ENCODE data around the gene AQP7. TPM values are rescaled to one million over a fixed set of nuclear protein-coding genes. Genes with fewer than 3 reads are reported as not detected.

AQP7 gene
- total and polyA plus RNA-seq, 7 donors, result 0.33 to 14.6 (median 5.7) TPM; not detected in 1

DNA sequence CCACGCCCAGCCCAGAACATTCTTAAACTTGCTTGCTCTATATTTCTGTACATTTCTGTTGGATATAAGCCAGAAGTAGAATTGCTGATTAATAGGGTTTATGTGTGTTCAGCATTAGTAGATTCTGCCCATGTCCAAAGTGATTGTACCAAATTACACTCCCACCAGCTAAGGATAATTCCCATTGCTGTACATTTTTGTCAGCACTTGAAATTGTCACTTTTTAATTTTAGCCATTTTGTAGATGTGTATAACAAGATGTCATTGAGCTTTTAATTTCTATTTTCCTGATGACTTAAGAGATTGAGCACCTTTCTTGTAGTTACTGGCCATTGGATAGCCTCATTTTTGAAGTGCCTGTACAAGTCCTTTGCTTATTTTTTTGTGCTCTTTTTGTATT lies 46.4 kb downstream of the AQP7 start:
- no peak overlapping the region for H3K27ac ChIP-seq
- no peaks in the 10 kb centered on the region for H3K27me3 ChIP-seq
- intact Hi-C loops (cut with DNase I), result no loop called here
- TF ChIP-seq EP300 (IDR thresholded peaks at IDR 0.05) (no peak), POLR2A (IDR thresholded peaks at IDR 0.05) (no peak), POLR2AphosphoS5 (IDR thresholded peaks at IDR 0.05) (no peak)
- TF ChIP-seq, protein P1, sequence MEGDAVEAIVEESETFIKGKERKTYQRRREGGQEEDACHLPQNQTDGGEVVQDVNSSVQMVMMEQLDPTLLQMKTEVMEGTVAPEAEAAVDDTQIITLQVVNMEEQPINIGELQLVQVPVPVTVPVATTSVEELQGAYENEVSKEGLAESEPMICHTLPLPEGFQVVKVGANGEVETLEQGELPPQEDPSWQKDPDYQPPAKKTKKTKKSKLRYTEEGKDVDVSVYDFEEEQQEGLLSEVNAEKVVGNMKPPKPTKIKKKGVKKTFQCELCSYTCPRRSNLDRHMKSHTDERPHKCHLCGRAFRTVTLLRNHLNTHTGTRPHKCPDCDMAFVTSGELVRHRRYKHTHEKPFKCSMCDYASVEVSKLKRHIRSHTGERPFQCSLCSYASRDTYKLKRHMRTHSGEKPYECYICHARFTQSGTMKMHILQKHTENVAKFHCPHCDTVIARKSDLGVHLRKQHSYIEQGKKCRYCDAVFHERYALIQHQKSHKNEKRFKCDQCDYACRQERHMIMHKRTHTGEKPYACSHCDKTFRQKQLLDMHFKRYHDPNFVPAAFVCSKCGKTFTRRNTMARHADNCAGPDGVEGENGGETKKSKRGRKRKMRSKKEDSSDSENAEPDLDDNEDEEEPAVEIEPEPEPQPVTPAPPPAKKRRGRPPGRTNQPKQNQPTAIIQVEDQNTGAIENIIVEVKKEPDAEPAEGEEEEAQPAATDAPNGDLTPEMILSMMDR (IDR thresholded peaks at IDR 0.05), result no peak
- peaks cover 0 to 7% (median 0%) of the 10 kb centered on the region in 4 donors for H3K36me3 ChIP-seq
- H3K4me3 ChIP-seq, result no peak overlapping the region
- H3K4me1 ChIP-seq, result peaks cover 0 to 20% (median 13%) of the 10 kb centered on the region in 4 donors
- WGBS, 2 donors, result 100% methylated on average over 1 of the region's 1 CpG
- H3K9me3 ChIP-seq, result no peaks in the 10 kb centered on the region
- DNase-seq, result no peak

DNA sequence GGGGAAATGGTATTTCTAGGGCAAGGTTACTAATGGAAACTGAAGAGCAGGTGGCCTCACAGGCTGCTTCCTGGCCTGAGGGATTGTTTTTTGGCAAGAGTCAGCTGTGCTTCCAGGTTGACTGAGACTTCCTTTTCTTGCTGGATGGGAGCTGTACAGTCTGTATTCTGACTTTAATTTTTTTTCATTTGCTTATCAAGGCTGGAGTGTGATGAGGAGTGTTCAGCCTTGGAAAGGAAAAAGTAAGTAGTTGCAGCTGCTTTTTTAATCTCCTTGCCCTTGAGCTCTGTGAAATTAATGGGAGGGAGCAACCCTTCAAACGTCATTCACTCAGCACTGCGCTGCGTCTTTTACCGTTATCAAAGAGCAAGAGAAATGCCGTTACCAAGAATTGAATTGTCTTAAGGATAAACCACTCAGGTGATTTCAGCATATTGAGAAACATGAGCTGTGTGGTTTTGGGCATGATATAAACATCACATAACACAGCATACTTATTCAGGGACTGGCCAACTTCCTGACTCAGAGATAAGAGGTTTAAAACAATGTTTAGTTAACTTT lies 47.6 kb downstream of the AQP7 start:
- H3K27me3 ChIP-seq, result no peaks in the 10 kb centered on the region
- no peaks in the 10 kb centered on the region for H3K9me3 ChIP-seq
- peak overlapping the region in 2 of 4 donors; percentile 13 to 19 for H3K27ac ChIP-seq
- peaks cover 0 to 7% (median 0%) of the 10 kb centered on the region in 4 donors for H3K36me3 ChIP-seq
- TF ChIP-seq POLR2AphosphoS5 (IDR thresholded peaks at IDR 0.05) (no peak), EP300 (IDR thresholded peaks at IDR 0.05) (no peak)
- intact Hi-C loops (cut with DNase I), result no loop called here
- no peak for DNase-seq
- H3K4me3 ChIP-seq, result no peak overlapping the region
- H3K4me1 ChIP-seq, result peaks cover 0 to 32% (median 25%) of the 10 kb centered on the region in 4 donors
- WGBS, 2 donors, result 80 to 85% methylated on average over 5 of the region's 5 CpGs

DNA sequence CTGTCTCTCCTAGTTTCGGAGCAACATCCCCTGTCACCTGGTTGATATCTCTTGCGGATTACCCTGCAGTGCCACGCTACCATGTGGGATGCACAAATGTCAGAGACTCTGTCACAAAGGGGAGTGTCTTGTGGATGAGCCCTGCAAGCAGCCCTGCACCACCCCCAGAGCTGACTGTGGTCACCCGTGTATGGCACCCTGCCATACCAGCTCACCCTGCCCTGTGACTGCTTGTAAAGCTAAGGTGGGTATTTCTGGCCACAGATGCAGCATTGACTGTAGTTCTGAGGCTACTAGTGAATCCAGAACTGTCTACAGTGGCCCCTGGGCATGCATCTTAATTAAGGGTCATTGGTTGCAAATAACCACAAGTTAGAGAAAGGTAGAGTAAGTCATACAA lies 50.8 kb downstream of the AQP7 start:
- WGBS, 2 donors, result 85 to 90% methylated on average over 4 of the region's 4 CpGs
- DNase-seq, result no peak
- intact Hi-C loops (cut with DNase I), result no loop called here
- peak overlapping the region in 3 of 4 donors; percentile 68 to 88 (median 83) for H3K27ac ChIP-seq
- peaks cover 0 to 45% (median 34%) of the 10 kb centered on the region in 4 donors for H3K4me1 ChIP-seq
- H3K4me3 ChIP-seq, result no peak overlapping the region
- H3K27me3 ChIP-seq, result no peaks in the 10 kb centered on the region
- TF ChIP-seq, protein P1 (IDR thresholded peaks at IDR 0.05), result no peak
- TF ChIP-seq EP300 (IDR thresholded peaks at IDR 0.05), result no peak
- no peaks in the 10 kb centered on the region for H3K9me3 ChIP-seq
- H3K36me3 ChIP-seq, result peaks cover 8 to 19% (median 12%) of the 10 kb centered on the region in 4 donors

DNA sequence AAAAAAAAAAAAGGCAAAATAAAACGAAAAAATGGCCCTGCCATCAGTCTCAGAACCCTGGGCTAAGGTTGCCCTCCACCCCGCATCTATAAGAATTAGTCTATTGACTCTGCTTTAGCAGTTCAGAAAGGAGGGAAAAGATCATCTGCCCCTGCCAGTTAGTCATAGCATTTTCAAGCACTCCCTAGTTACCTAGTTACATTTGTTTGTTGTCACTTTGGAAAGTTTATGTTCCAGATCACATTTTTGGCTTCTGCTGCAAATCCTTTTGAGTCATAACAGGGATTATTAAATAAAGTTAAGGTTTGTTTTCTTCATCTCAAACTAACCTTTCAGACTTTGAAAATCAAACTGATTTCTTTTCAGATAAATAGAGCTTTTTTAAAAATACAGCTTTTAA lies 52.1 kb downstream of the AQP7 start:
- WGBS, 2 donors, result 25 to 66% methylated on average over 2 of the region's 2 CpGs
- peaks cover 0 to 49% (median 37%) of the 10 kb centered on the region in 4 donors for H3K4me1 ChIP-seq
- DNase-seq, result no peak
- intact Hi-C loops (cut with DNase I), result no loop called here
- peaks cover 8 to 30% (median 17%) of the 10 kb centered on the region in 4 donors for H3K36me3 ChIP-seq
- peak overlapping the region; percentile 62 to 88 (median 76) for H3K27ac ChIP-seq
- H3K9me3 ChIP-seq, result no peaks in the 10 kb centered on the region
- no peak overlapping the region for H3K4me3 ChIP-seq
- peak in 2 of 4 donors; percentile 58 to 70 for TF ChIP-seq EP300 (IDR thresholded peaks at IDR 0.05)
- TF ChIP-seq, protein P1 (IDR thresholded peaks at IDR 0.05), result no peak
- peak; percentile 33 to 78 (median 56) for TF ChIP-seq POLR2AphosphoS5 (IDR thresholded peaks at IDR 0.05)
- H3K27me3 ChIP-seq, result no peaks in the 10 kb centered on the region

DNA sequence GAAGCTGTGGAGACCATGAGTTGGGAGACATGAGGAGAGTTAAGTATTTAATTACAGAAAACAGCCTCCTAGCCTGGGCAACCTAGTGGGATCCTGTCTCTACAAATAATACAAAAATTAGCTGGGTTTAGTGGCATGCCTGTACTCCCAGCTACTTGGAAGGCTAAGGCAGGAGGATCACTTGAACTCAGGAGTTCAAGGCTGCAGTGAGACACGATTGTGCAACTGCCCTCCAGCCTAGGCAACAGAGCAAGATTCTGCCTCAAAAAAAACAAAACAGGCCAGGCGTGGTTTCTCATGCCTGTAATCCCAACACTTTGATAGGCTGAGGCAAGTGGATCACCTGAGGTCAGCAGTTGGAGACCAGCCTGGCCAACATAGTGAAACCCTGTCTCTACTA lies 52.6 kb downstream of the AQP7 start:
- Histone ChIP-seq H3K4me3 (no peak overlapping the region), H3K9me3 (no peaks in the 10 kb centered on the region), H3K36me3 (peaks cover 8 to 36% (median 22%) of the 10 kb centered on the region in 4 donors), H3K27me3 (no peaks in the 10 kb centered on the region), H3K27ac (peak overlapping the region; percentile 62 to 88 (median 76)), H3K4me1 (peaks cover 0 to 47% (median 34%) of the 10 kb centered on the region in 4 donors)
- WGBS, 2 donors, result 61 to 87% methylated on average over 2 of the region's 2 CpGs
- intact Hi-C loops (cut with DNase I), result no loop called here
- TF ChIP-seq, protein P1 (IDR thresholded peaks at IDR 0.05), result no peak
- TF ChIP-seq EP300 (IDR thresholded peaks at IDR 0.05) (no peak), POLR2A (IDR thresholded peaks at IDR 0.05) (no peak), POLR2AphosphoS5 (IDR thresholded peaks at IDR 0.05) (no peak)
- no peak for DNase-seq
